ENCODE measurements around the gene INPP4A. TPM values are rescaled to one million over a fixed set of nuclear protein-coding genes. Genes with fewer than 3 reads are reported as not detected.

INPP4A gene
- total and polyA plus RNA-seq, 2 of the 13 experiments (the other 11 are each of a cell fraction or from before 2014, with no cell fraction given): 10.1 to 10.9 TPM

DNA sequence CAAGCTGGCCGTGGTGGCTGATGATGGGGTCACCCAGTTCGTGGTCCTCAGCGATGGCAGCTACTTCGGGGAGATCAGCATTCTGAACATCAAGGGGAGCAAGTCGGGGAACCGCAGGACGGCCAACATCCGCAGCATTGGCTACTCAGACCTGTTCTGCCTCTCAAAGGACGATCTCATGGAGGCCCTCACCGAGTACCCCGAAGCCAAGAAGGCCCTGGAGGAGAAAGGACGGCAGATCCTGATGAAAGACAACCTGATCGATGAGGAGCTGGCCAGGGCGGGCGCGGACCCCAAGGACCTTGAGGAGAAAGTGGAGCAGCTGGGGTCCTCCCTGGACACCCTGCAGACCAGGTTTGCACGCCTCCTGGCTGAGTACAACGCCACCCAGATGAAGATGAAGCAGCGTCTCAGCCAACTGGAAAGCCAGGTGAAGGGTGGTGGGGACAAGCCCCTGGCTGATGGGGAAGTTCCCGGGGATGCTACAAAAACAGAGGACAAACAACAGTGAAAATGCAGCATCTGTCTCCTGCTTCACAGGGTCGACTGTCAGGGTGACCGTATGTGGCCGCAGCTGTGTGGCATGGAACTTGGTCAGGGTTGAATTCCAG is 47.8 kb upstream of the INPP4A start:
- CTCF ChIA-PET (ENCODE audit: low intra/inter-chr PET ratio, low total read pairs): no interaction called here
- in situ Hi-C loops (cut with HindIII; ENCODE audit: extremely low pct_ligation_motif_present, low pct_unique_long_range_greater_than_20kb): no loop called here

DNA sequence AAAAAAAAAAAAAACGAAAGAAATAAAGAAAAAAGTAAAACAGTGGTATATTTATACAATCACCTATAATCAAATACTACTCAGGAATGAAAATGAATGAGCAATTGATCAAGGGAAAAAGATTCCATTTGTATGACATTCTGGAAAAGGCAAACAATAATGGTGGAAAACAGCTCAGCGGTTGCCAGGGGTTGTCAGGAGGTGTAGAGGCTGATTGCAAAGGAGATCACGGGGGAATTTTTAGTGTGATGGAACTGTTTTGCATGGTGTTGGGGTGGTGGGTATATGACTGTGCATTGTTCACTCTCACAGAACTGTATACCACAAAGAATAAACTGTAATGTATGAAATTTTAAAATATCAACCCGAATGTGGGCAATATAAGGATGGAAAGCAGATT is 45.5 kb upstream of the INPP4A start:
- no peaks in the 10 kb centered on the region for H4K20me1 ChIP-seq (ENCODE audit: insufficient read depth, low read length)
- no peaks in the 10 kb centered on the region for H3K9me3 ChIP-seq (ENCODE audit: low read length)
- no peak for TF ChIP-seq ZNF577 (CRISPR knock-in tag; IDR thresholded peaks at IDR 0.05; ENCODE audit: borderline replicate concordance, low read depth)
- TF ChIP-seq AHR (CRISPR knock-in tag; IDR thresholded peaks at IDR 0.05): no peak
- no peak for TF ChIP-seq PAWR (CRISPR knock-in tag; IDR thresholded peaks at IDR 0.05; ENCODE audit: borderline replicate concordance)
- no peak for TF ChIP-seq ZBTB1 (CRISPR knock-in tag; IDR thresholded peaks at IDR 0.05; ENCODE audit: borderline replicate concordance)
- no peak for TF ChIP-seq ZSCAN30 (CRISPR knock-in tag; IDR thresholded peaks at IDR 0.05)
- TF ChIP-seq, protein P1, sequence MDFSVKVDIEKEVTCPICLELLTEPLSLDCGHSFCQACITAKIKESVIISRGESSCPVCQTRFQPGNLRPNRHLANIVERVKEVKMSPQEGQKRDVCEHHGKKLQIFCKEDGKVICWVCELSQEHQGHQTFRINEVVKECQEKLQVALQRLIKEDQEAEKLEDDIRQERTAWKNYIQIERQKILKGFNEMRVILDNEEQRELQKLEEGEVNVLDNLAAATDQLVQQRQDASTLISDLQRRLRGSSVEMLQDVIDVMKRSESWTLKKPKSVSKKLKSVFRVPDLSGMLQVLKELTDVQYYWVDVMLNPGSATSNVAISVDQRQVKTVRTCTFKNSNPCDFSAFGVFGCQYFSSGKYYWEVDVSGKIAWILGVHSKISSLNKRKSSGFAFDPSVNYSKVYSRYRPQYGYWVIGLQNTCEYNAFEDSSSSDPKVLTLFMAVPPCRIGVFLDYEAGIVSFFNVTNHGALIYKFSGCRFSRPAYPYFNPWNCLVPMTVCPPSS (IDR thresholded peaks at IDR 0.05): no peak
- H3K27ac ChIP-seq (ENCODE audit: extremely low read length, insufficient read depth, low read length): no peak overlapping the region
- in situ Hi-C loops (cut with HindIII; ENCODE audit: extremely low pct_ligation_motif_present, low pct_unique_long_range_greater_than_20kb) (no loop called here), intact Hi-C loops (cut with micrococcal nuclease; ENCODE audit: unreplicated experiment) (no loop called here)
- no peaks in the 10 kb centered on the region for H3K36me3 ChIP-seq (replicated peaks in 1 of 2; ENCODE audit: control insufficient read depth in 1 of 2, insufficient read depth in 2 of 2, low read length in 2 of 2)
- WGBS (ENCODE audit: low lambda C conversion rate): 8% methylated on average over 4 of the region's 4 CpGs
- H3K9ac ChIP-seq (ENCODE audit: insufficient read depth, low read depth, low read length): no peak overlapping the region
- no peak for DNase-seq (ENCODE audit: low spot score)
- POLR2A ChIA-PET: no interaction called here
- H3K4me3 ChIP-seq (replicated peaks in 1 of 3; ENCODE audit: insufficient read depth in 1 of 3, low read depth in 2 of 3, low read length in 3 of 3): no peak overlapping the region
- ATAC-seq: no peak
- FAIRE-seq: no peak
- H3K27me3 ChIP-seq (ENCODE audit: control insufficient read depth in 1 of 2, insufficient read depth in 2 of 2, low read length in 2 of 2): peaks cover 0 to 22% of the 10 kb centered on the region in 2 experiments; a peak in 4 of 5 replicates
- CTCF ChIA-PET (ENCODE audit: low intra/inter-chr PET ratio, low total read pairs): no interaction called here
- no peak overlapping the region for H3K4me2 ChIP-seq (ENCODE audit: low read depth, low read length)
- no peak overlapping the region for H2AFZ ChIP-seq (ENCODE audit: low read length)
- no TSS peak for BruUV-seq (replicated peaks)
- no peaks in the 10 kb centered on the region for H3K79me2 ChIP-seq (ENCODE audit: insufficient read depth, low read length)
- no peaks in the 10 kb centered on the region for H3K4me1 ChIP-seq (ENCODE audit: insufficient read depth, low read length)

More for the DNA sequence above, 47.8 kb upstream of the INPP4A start:
- no peaks in the 10 kb centered on the region for H3K9me3 ChIP-seq (ENCODE audit: low read length)
- H3K9ac ChIP-seq (ENCODE audit: insufficient read depth, low read depth, low read length): no peak overlapping the region
- no peaks in the 10 kb centered on the region for H4K20me1 ChIP-seq (ENCODE audit: insufficient read depth, low read length)
- H3K4me1 ChIP-seq (ENCODE audit: insufficient read depth, low read length): no peaks in the 10 kb centered on the region
- H3K4me2 ChIP-seq (ENCODE audit: low read depth, low read length): no peak overlapping the region
- intact Hi-C loops (cut with micrococcal nuclease; ENCODE audit: unreplicated experiment): no loop called here
- H3K27ac ChIP-seq (ENCODE audit: extremely low read length, insufficient read depth, low read length): no peak overlapping the region
- no peak overlapping the region for H2AFZ ChIP-seq (ENCODE audit: low read length)
- no TSS peak for BruUV-seq (replicated peaks)
- DNase-seq (ENCODE audit: low spot score): no peak
- H3K27me3 ChIP-seq (ENCODE audit: control insufficient read depth in 1 of 2, insufficient read depth in 2 of 2, low read length in 2 of 2): peaks cover 0 to 27% of the 10 kb centered on the region in 2 experiments; a peak in 3 of 5 replicates
- no peaks in the 10 kb centered on the region for H3K36me3 ChIP-seq (replicated peaks in 1 of 2; ENCODE audit: control insufficient read depth in 1 of 2, insufficient read depth in 2 of 2, low read length in 2 of 2)
- POLR2A ChIA-PET: no interaction called here
- no peaks in the 10 kb centered on the region for H3K79me2 ChIP-seq (ENCODE audit: insufficient read depth, low read length)
- FAIRE-seq: no peak
- ATAC-seq: no peak
- 31% methylated on average over 23 of the region's 23 CpGs for WGBS (ENCODE audit: low lambda C conversion rate)
- TF ChIP-seq ZNF879 (CRISPR knock-in tag; IDR thresholded peaks at IDR 0.05): no peak
- no peak for TF ChIP-seq ZNF234 (CRISPR knock-in tag; conservative IDR thresholded peaks at IDR 0.05)
- no peak for TF ChIP-seq MAFK (conservative IDR thresholded peaks at IDR 0.05 in 1 of 2, IDR thresholded peaks at IDR 0.05 in 1 of 2; ENCODE audit: low read length in 2 of 2)
- TF ChIP-seq MTA3 (CRISPR knock-in tag; IDR thresholded peaks at IDR 0.05): no peak
- TF ChIP-seq FOXC1 (CRISPR knock-in tag; IDR thresholded peaks at IDR 0.05; ENCODE audit: borderline replicate concordance): no peak
- TF ChIP-seq ISX (CRISPR knock-in tag; conservative IDR thresholded peaks at IDR 0.05): no peak
- no peak for TF ChIP-seq SNAPC2 (CRISPR knock-in tag; IDR thresholded peaks at IDR 0.05)
- TF ChIP-seq KLF13 (CRISPR knock-in tag; IDR thresholded peaks at IDR 0.05): no peak
- TF ChIP-seq TEAD3 (CRISPR knock-in tag; optimal IDR thresholded peaks at IDR 0.05; ENCODE audit: borderline replicate concordance): no peak
- no peak for TF ChIP-seq JUNB (CRISPR knock-in tag; IDR thresholded peaks at IDR 0.05; ENCODE audit: borderline replicate concordance)
- no peak for TF ChIP-seq TOE1 (CRISPR knock-in tag; IDR thresholded peaks at IDR 0.05)
- no peak for TF ChIP-seq FOXA3 (CRISPR knock-in tag; IDR thresholded peaks at IDR 0.05)
- no peak for TF ChIP-seq TARDBP (CRISPR knock-in tag; IDR thresholded peaks at IDR 0.05)
- TF ChIP-seq, protein P2, sequence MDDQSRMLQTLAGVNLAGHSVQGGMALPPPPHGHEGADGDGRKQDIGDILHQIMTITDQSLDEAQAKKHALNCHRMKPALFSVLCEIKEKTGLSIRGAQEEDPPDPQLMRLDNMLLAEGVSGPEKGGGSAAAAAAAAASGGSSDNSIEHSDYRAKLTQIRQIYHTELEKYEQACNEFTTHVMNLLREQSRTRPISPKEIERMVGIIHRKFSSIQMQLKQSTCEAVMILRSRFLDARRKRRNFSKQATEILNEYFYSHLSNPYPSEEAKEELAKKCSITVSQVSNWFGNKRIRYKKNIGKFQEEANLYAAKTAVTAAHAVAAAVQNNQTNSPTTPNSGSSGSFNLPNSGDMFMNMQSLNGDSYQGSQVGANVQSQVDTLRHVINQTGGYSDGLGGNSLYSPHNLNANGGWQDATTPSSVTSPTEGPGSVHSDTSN (CRISPR knock-in tag; IDR thresholded peaks at IDR 0.05; ENCODE audit: borderline replicate concordance): no peak
- H3K4me3 ChIP-seq (replicated peaks in 1 of 3; ENCODE audit: insufficient read depth in 1 of 3, low read depth in 2 of 3, low read length in 3 of 3): no peak overlapping the region
